Middle frontal gyrus (tissue), 1 donor: Measurements from ENCODE around the gene PRRC2B.
"Not testable (repeated sequence)": the region's sequence is repeated elsewhere in the genome, so short reads cannot be mapped to it uniquely, and the experiment has no call there.

ENCODE experiments used
- DNase-seq: peaks from one replicate; pipeline ENCODE4 v3.0.0-alpha.2; 2015; ENCODE audit warnings: low spot score; ENCODE audit errors: extremely low spot score

PRRC2B gene

GRCh38 chr9:131534721-131535237 lies 140.9 kb downstream of the PRRC2B start:
- no peak for DNase-seq

DNA sequence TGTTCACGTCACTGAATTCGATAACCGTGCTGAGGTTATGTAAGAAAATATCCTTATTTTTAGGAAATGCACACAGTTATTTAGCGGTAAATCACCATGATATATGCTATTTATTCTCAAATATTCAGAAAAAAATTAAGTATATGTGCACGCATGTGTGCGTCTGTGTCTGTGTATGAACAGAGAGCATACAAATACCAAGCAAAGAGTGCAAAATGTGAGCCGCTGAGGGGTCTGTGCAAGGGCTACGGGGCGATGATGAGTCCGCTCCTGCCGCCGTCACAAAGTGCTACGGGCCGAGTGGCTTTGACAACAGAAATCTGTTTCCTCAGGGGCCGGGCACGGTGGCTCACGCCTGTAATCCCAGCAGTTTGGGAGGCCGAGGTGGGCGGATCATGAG lies 144.1 kb downstream of the PRRC2B start:
- no peak for DNase-seq

- DNase-seq, result no peak
Observed at GRCh38 chr9:131539223-131539923, 145.5 kb downstream of the PRRC2B start.

DNA sequence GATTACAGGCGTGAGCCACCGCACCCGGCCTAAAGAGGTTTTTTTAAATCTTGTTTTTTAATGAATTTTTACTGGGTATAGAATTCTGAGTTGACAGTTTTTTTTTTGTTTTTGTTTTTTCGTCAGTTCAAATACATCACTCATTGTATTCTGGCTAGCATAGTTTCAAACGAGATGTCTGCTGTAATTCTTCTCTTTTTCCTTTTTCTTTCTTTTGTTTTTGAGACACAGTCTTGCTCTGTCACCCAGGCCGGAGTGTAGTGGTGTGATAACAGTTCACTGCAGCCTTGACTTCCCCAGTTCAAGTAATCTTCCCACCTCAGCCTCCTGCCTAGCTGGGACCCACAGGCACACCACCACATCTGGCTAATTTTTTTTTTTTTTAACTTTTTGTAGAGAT lies 149.3 kb downstream of the PRRC2B start:
- DNase-seq, result no peak

DNA sequence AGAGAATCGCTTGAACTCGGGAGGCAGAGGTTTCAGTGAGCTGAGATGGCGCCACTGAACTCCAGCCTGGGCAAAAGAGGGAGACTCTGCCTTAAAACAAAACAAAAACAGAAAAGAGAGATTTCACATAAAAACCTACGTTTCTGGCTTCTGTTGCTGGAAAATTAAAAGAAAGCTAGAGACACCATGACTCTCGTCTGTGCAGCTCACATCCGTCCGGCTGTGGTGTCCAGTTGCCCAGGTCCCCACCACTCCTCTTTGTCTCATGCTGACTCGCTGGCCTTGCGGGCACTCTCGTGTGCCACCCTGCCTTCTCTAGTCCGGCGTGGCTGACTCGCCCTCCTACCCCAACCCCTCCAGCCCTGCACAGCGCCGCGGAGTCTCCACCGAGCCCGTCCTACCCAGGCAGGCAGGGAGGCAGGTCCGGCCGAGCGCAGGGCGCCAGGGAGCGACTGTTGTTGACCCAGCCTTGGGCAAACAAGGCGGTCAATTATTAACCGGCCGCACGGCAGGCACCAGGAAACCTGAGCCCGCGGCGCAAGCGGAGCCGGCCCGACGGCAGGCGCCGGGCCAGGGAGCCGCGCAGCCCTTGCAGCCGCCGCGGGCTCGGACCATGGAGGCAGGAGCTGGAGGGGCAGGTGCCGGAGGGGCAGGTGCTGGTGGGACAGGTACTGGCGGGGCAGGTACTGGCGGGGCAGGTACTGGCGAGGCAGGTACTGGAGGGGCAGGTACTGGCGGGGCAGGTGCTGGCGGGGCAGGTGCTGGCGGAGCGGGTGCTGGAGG lies 151.3 kb downstream of the PRRC2B start, which contains the start of gene PRRT1B:
Gene PRRT1B, plus strand, starts transcription at position 521 of the 783 bp plus-strand sequence. Its CDS starts 93 bp downstream, at position 614.
- DNase-seq, result no peak

DNA sequence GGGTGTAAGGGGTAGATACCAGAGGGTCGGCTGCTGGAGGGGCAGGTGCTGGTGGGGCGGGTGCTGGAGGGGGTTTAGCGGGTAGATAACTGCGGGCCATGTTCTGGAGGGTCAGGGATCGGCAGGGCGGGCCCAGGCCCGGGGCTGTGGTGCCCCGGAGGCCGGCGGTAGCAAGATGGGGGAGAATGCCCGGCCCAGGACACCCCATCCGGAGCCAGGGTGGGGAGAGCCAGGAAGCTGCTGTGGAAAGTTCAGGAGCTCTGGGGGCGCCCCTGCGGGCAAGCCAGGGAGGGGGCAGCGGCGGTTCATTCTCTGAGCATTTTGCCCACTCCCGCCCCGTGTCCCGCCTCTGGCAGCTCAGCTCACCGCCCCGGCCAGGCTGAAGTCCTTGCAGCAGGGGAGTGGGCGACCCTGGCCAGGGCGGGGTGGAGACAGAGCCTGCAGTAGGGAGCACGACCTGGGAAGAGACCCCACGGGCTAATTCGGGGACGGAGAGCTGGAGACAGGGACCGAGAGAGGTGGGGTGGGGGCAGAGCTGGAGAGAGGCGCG lies 152.0 kb downstream of the PRRC2B start:
- no peak for DNase-seq

DNA sequence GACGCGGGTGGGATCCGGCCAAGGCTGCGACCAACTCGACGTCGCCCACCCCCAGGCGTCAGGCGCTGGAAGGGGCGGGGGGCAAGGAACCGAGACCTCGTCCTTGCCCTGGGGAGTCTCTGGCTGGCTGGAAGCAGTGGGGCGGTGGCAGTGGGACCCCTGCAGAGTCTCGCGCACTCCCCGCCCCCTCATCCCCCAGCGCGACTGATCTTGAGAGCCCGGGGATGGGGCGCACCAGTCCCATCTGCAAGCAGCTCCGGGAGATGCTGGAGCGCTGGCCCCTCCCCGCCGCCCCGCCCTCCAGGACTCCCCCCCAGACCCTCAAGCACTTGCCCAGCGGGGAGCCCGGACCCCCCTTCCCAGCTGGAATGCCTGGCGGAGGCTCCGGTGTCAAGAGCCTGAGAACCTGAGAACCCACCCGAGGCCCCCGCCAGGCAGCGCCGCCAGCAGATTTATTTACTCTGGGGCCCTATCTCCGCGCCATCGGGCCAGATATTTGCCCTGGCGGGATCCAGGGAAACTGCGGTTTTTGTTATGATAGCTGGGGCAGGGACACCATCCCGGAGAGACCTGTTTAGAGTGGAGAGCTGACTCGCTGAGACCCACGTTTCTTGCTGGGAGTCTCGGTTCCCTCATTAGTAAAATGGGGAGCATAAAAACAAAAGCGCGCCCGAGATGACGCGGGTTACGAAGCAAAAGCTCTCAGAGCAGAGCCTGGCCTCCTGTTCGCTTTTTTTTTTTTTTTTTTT lies 152.6 kb downstream of the PRRC2B start:
- no peak for DNase-seq

GRCh38 chr9:131549186-131549585 lies 155.3 kb downstream of the PRRC2B start:
- not testable (repeated sequence) for DNase-seq
